Measurements from ENCODE around the gene CCL28. TPM values are rescaled to one million over a fixed set of nuclear protein-coding genes. Genes with fewer than 3 reads are reported as not detected.

CCL28 gene
- total RNA-seq, 1 experiment from 2014 or later: 1.6 TPM

- Mint-ChIP-seq H3K4me1 (ENCODE audit: insufficient read depth, unreplicated experiment) (peaks cover 32% of the 10 kb centered on the region), H3K36me3 (ENCODE audit: insufficient read depth, unreplicated experiment) (no peaks in the 10 kb centered on the region), H3K9me3 (ENCODE audit: unreplicated experiment) (no peaks in the 10 kb centered on the region), H3K27ac (ENCODE audit: low read depth, unreplicated experiment) (peak overlapping the region; percentile 1), H3K4me3 (ENCODE audit: unreplicated experiment) (peak overlapping the region; percentile 34), H3K27me3 (ENCODE audit: insufficient read depth, unreplicated experiment) (no peaks in the 10 kb centered on the region)
- POLR2A ChIA-PET: interaction anchor here (0.5 to 5.5 kb wide), 8 partner anchors 7 to 610 kb away, joined by 4 to 68 read pairs (median 11); partner anchors contain the start of genes CCL28, HMGCS1, TMEM267 and ZNF131
- peak; percentile 91 for DNase-seq (ENCODE audit: unreplicated experiment)
- no TSS peak for BruUV-seq (replicated peaks)
- TF ChIP-seq CTCF (IDR thresholded peaks at IDR 0.05; ENCODE audit: unreplicated experiment): no peak
- intact Hi-C loops (cut with micrococcal nuclease): no loop called here
- CTCF ChIA-PET: interaction anchor here (0.6 to 4.9 kb wide), 6 partner anchors 11 to 1565 kb away, joined by 3 to 24 read pairs (median 6); partner anchors contain the start of genes CCL28 and TMEM267
These were observed 10.0 kb upstream of the CCL28 start for GRCh38 chr5:43422143-43422542.

GRCh38 chr5:43421450-43422133 is 9.4 kb upstream of the CCL28 start:
- intact Hi-C loops (cut with micrococcal nuclease): no loop called here
- Mint-ChIP-seq H3K4me1 (ENCODE audit: insufficient read depth, unreplicated experiment) (peaks cover 30% of the 10 kb centered on the region), H3K9me3 (ENCODE audit: unreplicated experiment) (no peaks in the 10 kb centered on the region), H3K27me3 (ENCODE audit: insufficient read depth, unreplicated experiment) (no peaks in the 10 kb centered on the region), H3K27ac (ENCODE audit: low read depth, unreplicated experiment) (peak overlapping the region; percentile 1), H3K4me3 (ENCODE audit: unreplicated experiment) (peak overlapping the region; percentile 34), H3K36me3 (ENCODE audit: insufficient read depth, unreplicated experiment) (no peaks in the 10 kb centered on the region)
- ChIA-PET POLR2A (interaction anchor here (0.5 to 5.5 kb wide), 10 partner anchors 8 to 1391 kb away, joined by 3 to 68 read pairs (median 8); partner anchors contain the start of genes CCL28, HMGCS1, TMEM267 and ZNF131), CTCF (interaction anchor here (0.6 to 4.9 kb wide), 7 partner anchors 10 to 113 kb away, joined by 3 to 24 read pairs (median 3); partner anchors contain the start of genes CCL28 and TMEM267)
- DNase-seq (ENCODE audit: unreplicated experiment): no peak
- TF ChIP-seq CTCF (IDR thresholded peaks at IDR 0.05; ENCODE audit: unreplicated experiment): no peak
- BruUV-seq (replicated peaks): no TSS peak

DNA sequence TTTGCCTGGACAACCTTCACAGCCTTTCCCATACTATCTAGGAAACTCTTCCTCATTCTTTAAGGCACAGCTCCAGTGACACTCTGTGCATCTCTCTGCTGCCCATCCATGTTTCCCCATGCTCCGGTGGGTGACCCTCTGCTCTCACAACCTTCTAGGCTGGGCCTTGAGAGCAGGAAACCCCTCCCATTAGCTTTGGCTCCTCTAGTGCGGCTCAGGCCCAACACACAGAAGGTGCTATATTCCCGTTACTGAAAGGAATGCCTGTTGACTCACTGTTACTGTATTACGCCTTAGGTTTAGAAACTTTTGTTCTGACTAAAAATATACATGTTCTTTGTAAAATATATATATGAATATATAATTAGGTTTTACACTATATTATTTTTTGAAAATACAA is 8.1 kb upstream of the CCL28 start:
- peaks cover 21% of the 10 kb centered on the region for H3K4me1 Mint-ChIP-seq (ENCODE audit: insufficient read depth, unreplicated experiment)
- DNase-seq (ENCODE audit: unreplicated experiment): peak; percentile 76
- no peak overlapping the region for H3K4me3 Mint-ChIP-seq (ENCODE audit: unreplicated experiment)
- no peaks in the 10 kb centered on the region for H3K36me3 Mint-ChIP-seq (ENCODE audit: insufficient read depth, unreplicated experiment)
- POLR2A ChIA-PET: interaction anchor here (0.8 to 5.5 kb wide), 5 partner anchors 9 to 107 kb away, joined by 3 to 68 read pairs (median 14); partner anchors contain the start of genes CCL28, HMGCS1 and TMEM267
- no peak overlapping the region for H3K27ac Mint-ChIP-seq (ENCODE audit: low read depth, unreplicated experiment)
- CTCF ChIA-PET: interaction anchor here (0.7 to 4.9 kb wide), 4 partner anchors 10 to 64 kb away, joined by 4 to 24 read pairs (median 13); partner anchors contain the start of gene TMEM267
- intact Hi-C loops (cut with micrococcal nuclease): no loop called here
- no peak for TF ChIP-seq CTCF (IDR thresholded peaks at IDR 0.05; ENCODE audit: unreplicated experiment)
- no peaks in the 10 kb centered on the region for H3K27me3 Mint-ChIP-seq (ENCODE audit: insufficient read depth, unreplicated experiment)
- no peaks in the 10 kb centered on the region for H3K9me3 Mint-ChIP-seq (ENCODE audit: unreplicated experiment)
- BruUV-seq (replicated peaks): no TSS peak

DNA sequence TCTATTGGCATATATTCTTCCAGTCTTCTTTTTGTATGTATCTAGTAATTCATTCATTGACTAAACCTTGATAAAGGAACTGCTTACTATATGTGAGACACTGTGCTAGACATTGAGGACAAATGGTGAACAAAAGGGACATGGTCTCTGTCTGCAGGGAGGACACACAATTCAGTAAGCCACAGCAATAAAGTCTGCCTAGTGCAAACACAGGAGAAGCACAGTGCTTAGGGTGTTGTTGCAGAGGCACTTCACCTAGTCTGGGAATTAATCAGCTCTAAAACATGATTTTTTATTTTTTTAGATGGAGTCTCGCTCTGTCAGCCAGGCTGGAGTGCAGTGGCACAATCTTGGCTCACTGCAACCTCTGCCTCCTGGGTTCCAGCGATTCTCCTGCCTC is 6.4 kb upstream of the CCL28 start:
- BruUV-seq (replicated peaks): no TSS peak
- H3K9me3 Mint-ChIP-seq (ENCODE audit: unreplicated experiment): no peaks in the 10 kb centered on the region
- H3K4me1 Mint-ChIP-seq (ENCODE audit: insufficient read depth, unreplicated experiment): peaks cover 21% of the 10 kb centered on the region
- CTCF ChIA-PET: interaction anchor here (4.3 to 4.9 kb wide), 2 partner anchors 18 to 66 kb away, joined by 22 to 24 read pairs; partner anchors contain the start of gene TMEM267
- intact Hi-C loops (cut with micrococcal nuclease): no loop called here
- no peak overlapping the region for H3K4me3 Mint-ChIP-seq (ENCODE audit: unreplicated experiment)
- no peak overlapping the region for H3K27ac Mint-ChIP-seq (ENCODE audit: low read depth, unreplicated experiment)
- no peak for DNase-seq (ENCODE audit: unreplicated experiment)
- TF ChIP-seq CTCF (IDR thresholded peaks at IDR 0.05; ENCODE audit: unreplicated experiment): no peak
- no peaks in the 10 kb centered on the region for H3K36me3 Mint-ChIP-seq (ENCODE audit: insufficient read depth, unreplicated experiment)
- POLR2A ChIA-PET: interaction anchor here (0.6 to 5.5 kb wide), 4 partner anchors 14 to 1031 kb away, joined by 3 to 68 read pairs (median 3); partner anchors contain the start of gene TMEM267
- no peaks in the 10 kb centered on the region for H3K27me3 Mint-ChIP-seq (ENCODE audit: insufficient read depth, unreplicated experiment)
